CD4-positive, CD25-positive, alpha-beta regulatory T cell (primary cell): ENCODE results near the gene RAD18. TPM values are rescaled to one million over a fixed set of nuclear protein-coding genes. Genes with fewer than 3 reads are reported as not detected.
A peak's percentile ranks its signal among the peaks of the same experiment; 100 is the strongest.

Source experiments
- ATAC-seq, 2 donors: fragments of 150-1000 bp; cut with Tn5 transposase; one replicate each; pipeline ENCODE4 v1.10.0; 2021; ENCODE audit warnings: low read depth in 2 of 2, moderate number of reproducible peaks in 2 of 2, moderate library complexity in 1 of 2
- DNase-seq, 3 donors: peaks; one replicate each; pipeline versions ENCODE4 v3.0.0 to v3.0.0-alpha.2; 2012 to 2022; ENCODE audit warnings: mixed read lengths in 1 of 3
- H3K27ac ChIP-seq: one replicate; pipeline ENCODE4 v1.7.0; 2013; ENCODE audit warnings: mild to moderate bottlenecking, low read length; ENCODE audit not compliant: insufficient read depth, poor library complexity, severe bottlenecking
- H3K27me3 ChIP-seq: one replicate; pipeline ENCODE4 v1.7.0; 2013; ENCODE audit warnings: low read length; ENCODE audit not compliant: control insufficient read depth, insufficient read depth
- H3K36me3 ChIP-seq: one replicate; pipeline ENCODE4 v1.7.0; 2013; ENCODE audit warnings: mild to moderate bottlenecking, low read length, moderate library complexity; ENCODE audit not compliant: control insufficient read depth, insufficient read depth
- H3K4me1 ChIP-seq: 2 replicates; pipeline ENCODE4 v1.7.0; 2013; ENCODE audit warnings: mild to moderate bottlenecking, low read length; ENCODE audit not compliant: insufficient read depth, control insufficient read depth, poor library complexity, severe bottlenecking
- H3K4me3 ChIP-seq: one replicate; pipeline ENCODE4 v1.7.0; 2013; ENCODE audit warnings: low read depth, mild to moderate bottlenecking, low read length, moderate library complexity
- H3K9me3 ChIP-seq, 2 experiments: 1 replicate in 1 of 2; 2 replicates in 1 of 2; pipeline ENCODE4 v1.7.0; 2013; ENCODE audit warnings: low read length in 2 of 2, mild to moderate bottlenecking in 1 of 2, moderate library complexity in 1 of 2; ENCODE audit not compliant: control insufficient read depth in 2 of 2
- H3K27ac Mint-ChIP-seq, 3 donors: one replicate each; pipeline ENCODE4 v1.8.0; 2020 to 2022; ENCODE audit warnings: mild to moderate bottlenecking in 3 of 3, mixed read lengths in 3 of 3, moderate library complexity in 2 of 3
- H3K27me3 Mint-ChIP-seq: one replicate; pipeline ENCODE4 v1.8.0; 2022; ENCODE audit warnings: mild to moderate bottlenecking, mixed read lengths
- H3K36me3 Mint-ChIP-seq: one replicate; pipeline ENCODE4 v1.8.0; 2020; ENCODE audit warnings: mixed read lengths
- H3K4me1 Mint-ChIP-seq, 4 donors: one replicate each; pipeline ENCODE4 v1.8.0; 2020 to 2022; ENCODE audit warnings: mixed read lengths in 4 of 4, mild to moderate bottlenecking in 1 of 4
- H3K4me3 Mint-ChIP-seq, 4 donors: one replicate each; pipeline ENCODE4 v1.8.0; 2020 to 2022; ENCODE audit warnings: mild to moderate bottlenecking in 4 of 4, mixed read lengths in 4 of 4, moderate library complexity in 3 of 4
- H3K9me3 Mint-ChIP-seq, 7 donors: one replicate each; pipeline ENCODE4 v1.8.0; 2020 to 2022; ENCODE audit warnings: mixed read lengths in 7 of 7, mild to moderate bottlenecking in 3 of 7, moderate library complexity in 2 of 7
- polyA plus RNA-seq, 4 donors: library from polyadenylated mRNA; unstranded; fragments of 300-500 nt; fragmentation: Illumina TruSeq; gene quantifications; one replicate each; pipeline ENCODE4 v1.2.3, GENCODE V29; 2021
- total RNA-seq: library from RNA; stranded (reverse); gene quantifications from one replicate; pipeline ENCODE4 v1.2.3, GENCODE V29; 2022

Gene RAD18
- total and polyA plus RNA-seq, 5 donors from 2014 or later = 7.8 to 19.8 (median 11.2) TPM

DNA sequence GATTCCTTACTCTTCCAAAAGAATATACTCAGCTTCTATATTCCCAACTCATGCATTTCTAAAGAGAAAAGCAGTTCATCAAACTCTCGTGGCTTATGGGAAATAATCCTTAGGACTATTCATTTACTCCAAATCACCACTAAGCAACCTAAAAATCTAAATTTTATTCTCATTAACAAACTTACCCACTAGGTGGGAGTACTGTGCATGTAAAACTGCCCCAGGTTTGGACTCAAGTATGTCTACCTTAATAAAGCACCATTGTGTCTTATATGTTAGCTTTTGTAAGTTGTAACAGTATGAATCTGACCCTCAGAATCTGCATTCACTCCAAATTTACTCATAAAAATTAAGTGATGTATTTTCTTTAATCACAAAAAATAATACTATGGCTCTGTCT is 25.3 kb downstream of the RAD18 start:
- H3K36me3 Mint-ChIP-seq = peaks cover 33% of the 10 kb centered on the region
- peaks cover 0 to 4% of the 10 kb centered on the region in 2 experiments for H3K9me3 ChIP-seq

DNA sequence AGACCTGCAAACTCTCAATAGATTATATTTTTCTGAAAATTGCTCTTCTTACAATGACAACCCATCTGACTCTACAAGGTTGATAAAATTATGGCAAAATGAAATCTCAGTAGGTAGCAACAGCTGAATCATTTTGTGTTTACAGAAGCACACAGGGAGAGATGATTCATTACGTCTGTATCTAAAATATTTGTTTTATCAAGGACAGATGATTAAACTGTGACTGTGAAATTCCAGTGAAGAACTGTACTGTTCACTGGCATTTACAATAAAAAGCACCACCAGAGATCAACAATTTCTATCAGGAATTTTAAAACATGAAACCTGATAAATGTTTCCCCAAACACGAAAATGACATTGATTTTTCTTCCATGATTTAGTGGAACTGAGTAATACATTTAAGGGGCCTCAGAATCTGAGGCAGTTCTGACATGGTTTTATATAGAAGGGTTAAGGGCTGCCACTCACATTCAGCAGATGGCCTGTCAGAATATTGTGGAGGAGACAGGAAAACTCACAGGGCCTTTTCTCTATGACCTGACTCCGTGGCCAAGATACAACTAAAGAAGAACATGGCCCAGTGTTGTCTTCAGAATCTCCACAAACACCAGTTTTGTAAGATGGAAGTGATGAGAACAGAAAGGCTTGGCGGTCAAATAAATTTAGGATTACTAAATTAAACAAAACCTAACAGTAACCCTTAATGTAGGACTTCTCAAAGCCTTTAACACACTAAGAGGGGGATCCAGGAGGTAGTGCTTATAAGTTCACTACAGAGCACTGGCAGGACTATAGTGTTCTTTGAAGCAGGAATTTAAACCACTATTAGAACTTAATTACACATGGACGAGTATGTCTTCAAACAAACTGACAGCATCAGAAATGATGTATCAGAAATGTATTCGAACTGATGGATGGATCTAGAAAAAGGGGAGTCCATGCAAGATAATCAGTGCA is 25.9 kb downstream of the RAD18 start:
- Histone ChIP-seq H3K36me3 (peaks cover 32% of the 10 kb centered on the region), H3K4me3 (no peak overlapping the region), H3K27ac (no peak overlapping the region), H3K4me1 (no peaks in the 10 kb centered on the region), H3K27me3 (no peaks in the 10 kb centered on the region), H3K9me3 (no peaks in the 10 kb centered on the region)
- H3K27me3 Mint-ChIP-seq = no peaks in the 10 kb centered on the region
- H3K9me3 Mint-ChIP-seq = no peaks in the 10 kb centered on the region
- ATAC-seq (no peak), DNase-seq (no peak)
- H3K36me3 Mint-ChIP-seq = peaks cover 26% of the 10 kb centered on the region
- no peak overlapping the region for H3K4me3 Mint-ChIP-seq
- peaks cover 0 to 7% (median 3%) of the 10 kb centered on the region in 4 donors for H3K4me1 Mint-ChIP-seq
- no peak overlapping the region for H3K27ac Mint-ChIP-seq

More for the DNA sequence above, 25.3 kb downstream of the RAD18 start:
- ATAC-seq (no peak), DNase-seq (peak in 1 of 3 donors; percentile 45)
- Mint-ChIP-seq H3K4me3 (no peak overlapping the region), H3K27me3 (no peaks in the 10 kb centered on the region), H3K4me1 (peaks cover 0 to 7% (median 3%) of the 10 kb centered on the region in 4 donors), H3K9me3 (peaks cover 0 to 6% (median under 1%) of the 10 kb centered on the region in 7 donors), H3K27ac (no peak overlapping the region)
- Histone ChIP-seq H3K27ac (no peak overlapping the region), H3K36me3 (peaks cover 38% of the 10 kb centered on the region), H3K4me1 (no peaks in the 10 kb centered on the region), H3K27me3 (no peaks in the 10 kb centered on the region), H3K4me3 (no peak overlapping the region)

GRCh38 chr3:8932507-8932906 is 30.8 kb downstream of the RAD18 start:
- Mint-ChIP-seq H3K4me1 (peaks cover 0 to 23% (median 2%) of the 10 kb centered on the region in 4 donors), H3K9me3 (no peaks in the 10 kb centered on the region), H3K27ac (no peak overlapping the region), H3K27me3 (no peaks in the 10 kb centered on the region), H3K36me3 (peaks cover 14% of the 10 kb centered on the region), H3K4me3 (no peak overlapping the region)
- no peaks in the 10 kb centered on the region for H3K27me3 ChIP-seq
- DNase-seq = no peak
- H3K4me1 ChIP-seq = no peaks in the 10 kb centered on the region
- no peak overlapping the region for H3K4me3 ChIP-seq
- no peak overlapping the region for H3K27ac ChIP-seq
- no peaks in the 10 kb centered on the region for H3K9me3 ChIP-seq
- ATAC-seq = no peak
- peaks cover 5% of the 10 kb centered on the region for H3K36me3 ChIP-seq

DNA sequence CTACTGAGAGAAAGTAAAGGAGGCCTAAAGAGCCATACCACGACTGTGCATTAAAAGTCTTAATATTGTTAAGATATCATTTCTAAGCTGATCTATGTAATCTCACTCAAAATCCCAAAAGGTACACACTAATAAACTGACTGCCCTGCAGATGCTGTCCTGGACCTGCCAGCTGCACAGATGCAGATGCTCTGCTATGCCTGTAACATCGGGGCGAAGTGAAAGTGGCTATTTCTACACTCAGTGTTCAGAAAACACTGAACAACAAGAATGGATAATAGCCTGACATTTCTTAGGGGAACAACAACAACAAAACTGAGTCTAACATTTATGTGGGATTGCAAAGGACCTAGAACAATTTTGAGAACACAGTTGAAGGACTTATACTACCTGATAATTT is 31.9 kb downstream of the RAD18 start:
- Histone ChIP-seq H3K27me3 (no peaks in the 10 kb centered on the region), H3K9me3 (no peaks in the 10 kb centered on the region), H3K4me1 (no peaks in the 10 kb centered on the region), H3K4me3 (no peak overlapping the region), H3K27ac (no peak overlapping the region), H3K36me3 (peaks cover 5% of the 10 kb centered on the region)
- Mint-ChIP-seq H3K9me3 (no peaks in the 10 kb centered on the region), H3K27me3 (no peaks in the 10 kb centered on the region), H3K4me3 (no peak overlapping the region), H3K36me3 (peaks cover 6% of the 10 kb centered on the region), H3K27ac (no peak overlapping the region), H3K4me1 (peaks cover 0 to 23% (median 0%) of the 10 kb centered on the region in 4 donors)
- ATAC-seq = no peak
- no peak for DNase-seq

DNA sequence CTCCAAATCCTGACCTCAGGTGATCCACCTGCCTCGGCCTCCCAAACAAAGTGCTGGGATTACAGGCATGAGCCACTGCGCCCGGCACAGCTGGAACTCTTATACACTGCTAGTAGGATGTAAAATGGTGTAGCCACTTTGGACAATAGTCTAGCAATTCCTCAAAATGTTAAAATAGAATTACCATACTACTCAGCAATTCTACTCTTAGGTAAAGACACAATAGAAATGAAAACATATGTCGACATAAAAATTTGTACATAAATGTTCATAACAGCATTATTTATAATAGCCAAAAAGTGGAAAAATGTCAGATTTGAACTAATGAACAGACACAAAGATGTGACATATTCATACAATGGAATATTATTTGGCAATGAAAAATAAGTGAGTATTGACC is 33.4 kb downstream of the RAD18 start:
- Mint-ChIP-seq H3K4me3 (no peak overlapping the region), H3K27ac (no peak overlapping the region), H3K27me3 (no peaks in the 10 kb centered on the region), H3K9me3 (no peaks in the 10 kb centered on the region), H3K4me1 (peaks cover 0 to 19% (median 0%) of the 10 kb centered on the region in 4 donors), H3K36me3 (peaks cover 14% of the 10 kb centered on the region)
- DNase-seq = no peak
- Histone ChIP-seq H3K36me3 (peaks cover 5% of the 10 kb centered on the region), H3K9me3 (no peaks in the 10 kb centered on the region), H3K27me3 (no peaks in the 10 kb centered on the region), H3K4me3 (no peak overlapping the region), H3K4me1 (no peaks in the 10 kb centered on the region), H3K27ac (no peak overlapping the region)
- no peak for ATAC-seq

DNA sequence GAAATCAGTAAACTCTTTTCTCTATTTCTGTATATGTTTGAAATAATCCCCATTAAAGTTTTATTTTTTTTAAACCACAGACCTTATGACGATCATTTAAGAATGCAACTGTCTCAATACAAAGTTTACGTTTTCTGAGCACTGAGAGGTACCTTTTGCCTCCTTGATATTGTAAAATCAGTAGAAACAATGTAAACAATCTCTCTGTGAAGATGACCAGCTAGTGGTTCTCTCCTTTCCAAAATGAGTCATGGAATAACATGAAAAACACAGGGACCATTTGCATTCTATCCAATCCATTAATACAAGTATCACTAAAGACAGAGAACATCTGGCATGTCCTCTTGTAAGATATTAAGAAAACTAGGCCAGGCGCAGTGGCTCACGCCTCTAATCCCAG is 48.8 kb downstream of the RAD18 start:
- H3K36me3 ChIP-seq = peaks cover 5% of the 10 kb centered on the region
- no peak overlapping the region for H3K27ac ChIP-seq
- ATAC-seq = no peak
- H3K4me1 Mint-ChIP-seq = peaks cover 0 to 2% (median 0%) of the 10 kb centered on the region in 4 donors
- H3K27ac Mint-ChIP-seq = no peak overlapping the region
- no peaks in the 10 kb centered on the region for H3K9me3 ChIP-seq
- H3K4me1 ChIP-seq = no peaks in the 10 kb centered on the region
- no peaks in the 10 kb centered on the region for H3K9me3 Mint-ChIP-seq
- no peak for DNase-seq
- peaks cover 36% of the 10 kb centered on the region for H3K36me3 Mint-ChIP-seq
- H3K4me3 ChIP-seq = no peak overlapping the region
- H3K4me3 Mint-ChIP-seq = no peak overlapping the region
- H3K27me3 Mint-ChIP-seq = no peaks in the 10 kb centered on the region
- no peaks in the 10 kb centered on the region for H3K27me3 ChIP-seq

GRCh38 chr3:8911781-8912180 is 51.5 kb downstream of the RAD18 start:
- no peaks in the 10 kb centered on the region for H3K27me3 Mint-ChIP-seq
- Histone ChIP-seq H3K9me3 (no peaks in the 10 kb centered on the region), H3K27me3 (no peaks in the 10 kb centered on the region), H3K4me1 (no peaks in the 10 kb centered on the region), H3K27ac (no peak overlapping the region), H3K4me3 (no peak overlapping the region), H3K36me3 (peaks cover 5% of the 10 kb centered on the region)
- ATAC-seq = no peak
- peaks cover 0 to 2% (median under 1%) of the 10 kb centered on the region in 4 donors for H3K4me1 Mint-ChIP-seq
- DNase-seq = no peak
- no peak overlapping the region for H3K4me3 Mint-ChIP-seq
- peaks cover 41% of the 10 kb centered on the region for H3K36me3 Mint-ChIP-seq
- no peak overlapping the region for H3K27ac Mint-ChIP-seq
- no peaks in the 10 kb centered on the region for H3K9me3 Mint-ChIP-seq

DNA sequence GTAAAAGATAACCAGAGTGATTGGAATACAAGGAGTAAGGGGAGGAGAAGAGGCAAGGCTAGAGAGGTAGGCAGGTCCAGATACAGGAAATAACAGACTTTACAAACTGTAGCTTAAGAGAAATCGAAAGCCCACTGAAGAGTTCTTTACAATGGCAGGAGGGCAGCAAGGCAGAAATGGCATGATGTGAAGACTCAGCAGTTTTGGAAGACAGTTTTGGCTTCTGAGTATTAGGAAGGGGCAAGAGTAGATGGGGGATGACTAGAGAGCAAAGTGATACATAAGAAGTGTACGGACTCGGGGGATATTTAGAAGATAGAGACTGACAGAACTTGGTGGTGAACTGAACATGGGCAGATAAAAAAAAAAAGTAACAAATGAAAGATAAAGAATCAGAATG is 54.1 kb downstream of the RAD18 start:
- DNase-seq (no peak), ATAC-seq (no peak)
- peaks cover 39% of the 10 kb centered on the region for H3K36me3 Mint-ChIP-seq
- Histone ChIP-seq H3K9me3 (no peaks in the 10 kb centered on the region), H3K4me1 (no peaks in the 10 kb centered on the region), H3K27me3 (no peaks in the 10 kb centered on the region), H3K36me3 (peaks cover 4% of the 10 kb centered on the region), H3K4me3 (no peak overlapping the region), H3K27ac (no peak overlapping the region)
- no peak overlapping the region for H3K4me3 Mint-ChIP-seq
- no peaks in the 10 kb centered on the region for H3K27me3 Mint-ChIP-seq
- H3K9me3 Mint-ChIP-seq = no peaks in the 10 kb centered on the region
- peaks cover 0 to 5% (median 0%) of the 10 kb centered on the region in 4 donors for H3K4me1 Mint-ChIP-seq
- H3K27ac Mint-ChIP-seq = peak overlapping the region in 1 of 3 donors; percentile 14
